Adipocyte (in vitro differentiated cells): ENCODE data around the gene GPR156.
"Not testable (repeated sequence)": the region's sequence is repeated elsewhere in the genome, so short reads cannot be mapped to it uniquely, and the experiment has no call there.

Experiments
- DNase-seq: peaks from one replicate; pipeline ENCODE4 v3.0.0-alpha.2; 2015; ENCODE audit warnings: low read depth
- H3K27me3 ChIP-seq: replicated peaks from 2 replicates; pipeline ENCODE4 v1.7.0; 2013; ENCODE audit warnings: mild to moderate bottlenecking, low read length, moderate library complexity; ENCODE audit not compliant: control insufficient read depth, insufficient read depth
- H3K36me3 ChIP-seq: 2 replicates; pipeline ENCODE4 v1.7.0; 2013; ENCODE audit warnings: low read length, mild to moderate bottlenecking, moderate library complexity; ENCODE audit not compliant: control insufficient read depth, insufficient read depth, severe bottlenecking
- H3K4me1 ChIP-seq: 2 replicates; pipeline ENCODE4 v1.7.0; 2013; ENCODE audit warnings: mild to moderate bottlenecking, low read length, moderate library complexity; ENCODE audit not compliant: control insufficient read depth, insufficient read depth
- H3K4me3 ChIP-seq: 2 replicates; pipeline ENCODE4 v1.7.0; 2013; ENCODE audit warnings: mild to moderate bottlenecking, low read length, moderate library complexity
- H3K9ac ChIP-seq: 2 replicates; pipeline ENCODE4 v1.7.0; 2013; ENCODE audit warnings: mild to moderate bottlenecking, low read length, moderate library complexity
- H3K9me3 ChIP-seq: 2 replicates; pipeline ENCODE4 v1.7.0; 2013; ENCODE audit warnings: mild to moderate bottlenecking, low read length, moderate library complexity; ENCODE audit not compliant: control insufficient read depth

GPR156 gene

GRCh38 chr3:120284747-120285507 is at the start of gene GPR156:
TSS of gene GPR156 (minus strand) at chr3:120285222. CDS start at chr3:120244098, 41,124 bp downstream.
- Histone ChIP-seq H3K9ac (peak within 1 kb of the TSS; percentile 65), H3K27me3 (no peaks in the 10 kb centered on the region), H3K4me3 (peak within 1 kb of the TSS; percentile 80), H3K4me1 (no peaks in the 10 kb centered on the region), H3K36me3 (no peaks in the 10 kb centered on the region), H3K9me3 (no peaks in the 10 kb centered on the region)
- DNase-seq: peak; percentile 52

- H3K36me3 ChIP-seq: peaks cover 55% of the 10 kb centered on the region
- H3K4me1 ChIP-seq: no peaks in the 10 kb centered on the region
- DNase-seq: no peak
- no peak overlapping the region for H3K9ac ChIP-seq
- H3K4me3 ChIP-seq: no peak overlapping the region
- no peaks in the 10 kb centered on the region for H3K9me3 ChIP-seq
- no peaks in the 10 kb centered on the region for H3K27me3 ChIP-seq
Measured at GRCh38 chr3:120332646-120333045, 47.6 kb upstream of the GPR156 start.

- Histone ChIP-seq H3K4me3 (no peak overlapping the region), H3K27me3 (no peaks in the 10 kb centered on the region), H3K9me3 (no peaks in the 10 kb centered on the region), H3K36me3 (peaks cover 57% of the 10 kb centered on the region), H3K9ac (no peak overlapping the region), H3K4me1 (no peaks in the 10 kb centered on the region)
- no peak for DNase-seq
Measured at GRCh38 chr3:120331076-120331475, 46.1 kb upstream of the GPR156 start.

GRCh38 chr3:120326784-120327183 is 41.8 kb upstream of the GPR156 start:
- Histone ChIP-seq H3K4me1 (peaks cover 7% of the 10 kb centered on the region), H3K9ac (no peak overlapping the region), H3K27me3 (no peaks in the 10 kb centered on the region), H3K36me3 (peaks cover 49% of the 10 kb centered on the region), H3K4me3 (no peak overlapping the region), H3K9me3 (no peaks in the 10 kb centered on the region)
- DNase-seq: no peak

- Histone ChIP-seq H3K4me1 (peaks cover 7% of the 10 kb centered on the region), H3K9ac (no peak overlapping the region), H3K4me3 (no peak overlapping the region), H3K9me3 (peaks cover 2% of the 10 kb centered on the region), H3K36me3 (peaks cover 41% of the 10 kb centered on the region), H3K27me3 (no peaks in the 10 kb centered on the region)
- no peak for DNase-seq
Measured at GRCh38 chr3:120324190-120324589, 39.2 kb upstream of the GPR156 start.

- DNase-seq, H3K27me3 ChIP-seq, H3K9me3 ChIP-seq: not testable (repeated sequence)
Measured at GRCh38 chr3:120323761-120324160, 38.7 kb upstream of the GPR156 start.

GRCh38 chr3:120311863-120312794 is 27.1 kb upstream of the GPR156 start:
- H3K4me3 ChIP-seq: no peak overlapping the region

More at GRCh38 chr3:120323761-120324160, 38.7 kb upstream of the GPR156 start:
- H3K4me3 ChIP-seq, H3K9ac ChIP-seq, H3K4me1 ChIP-seq: not testable (repeated sequence)
- H3K36me3 ChIP-seq: peaks cover 38% of the 10 kb centered on the region

GRCh38 chr3:120306519-120307455 is 21.8 kb upstream of the GPR156 start:
- Histone ChIP-seq H3K4me1 (peaks cover 20% of the 10 kb centered on the region), H3K9me3 (no peaks in the 10 kb centered on the region), H3K4me3 (no peak overlapping the region), H3K36me3 (no peaks in the 10 kb centered on the region), H3K9ac (no peak overlapping the region), H3K27me3 (no peaks in the 10 kb centered on the region)
- DNase-seq: no peak

More at GRCh38 chr3:120311863-120312794, 27.1 kb upstream of the GPR156 start:
- Histone ChIP-seq H3K36me3 (no peaks in the 10 kb centered on the region), H3K27me3 (no peaks in the 10 kb centered on the region), H3K4me1 (no peaks in the 10 kb centered on the region), H3K9ac (no peak overlapping the region), H3K9me3 (peaks cover 9% of the 10 kb centered on the region)
- DNase-seq: no peak

GRCh38 chr3:120304616-120305015 is 19.6 kb upstream of the GPR156 start:
- H3K9ac ChIP-seq: no peak overlapping the region
- H3K9me3 ChIP-seq: no peaks in the 10 kb centered on the region
- peaks cover 35% of the 10 kb centered on the region for H3K4me1 ChIP-seq
- no peak for DNase-seq
- no peaks in the 10 kb centered on the region for H3K27me3 ChIP-seq
- H3K36me3 ChIP-seq: no peaks in the 10 kb centered on the region
- no peak overlapping the region for H3K4me3 ChIP-seq

- Histone ChIP-seq H3K9me3 (no peaks in the 10 kb centered on the region), H3K9ac (peak overlapping the region; percentile 29), H3K27me3 (no peaks in the 10 kb centered on the region), H3K4me1 (peaks cover 39% of the 10 kb centered on the region), H3K36me3 (no peaks in the 10 kb centered on the region), H3K4me3 (peak overlapping the region; percentile 29)
- no peak for DNase-seq
Measured at GRCh38 chr3:120302361-120302760, 17.3 kb upstream of the GPR156 start.
